ENCODE data around the gene TMEM107.

- TF ChIP-seq CTCF (IDR thresholded peaks at IDR 0.05; ENCODE audit: low read length): no peak
- TF ChIP-seq EZH2phosphoT487 (IDR thresholded peaks at IDR 0.05; ENCODE audit: low read length): no peak
Measured at GRCh38 chr17:8133941-8134340, 42.2 kb downstream of the TMEM107 start.

All from MM.1S (cell line).